GM18511 (cell line): ENCODE results near the gene RMDN3.

ENCODE experiments used
- ATAC-seq: cut with Tn5 transposase; IDR thresholded peaks from one replicate; pipeline ENCODE4 v1.9.1; 2021; ENCODE audit warnings: mild to moderate bottlenecking, moderate library complexity; ENCODE audit not compliant: unreplicated experiment

The RMDN3 gene

GRCh38 chr15:40695469-40695890, 59.6 kb downstream of the RMDN3 start:
- no peak for ATAC-seq

- ATAC-seq, result peak; percentile 89
Observed at GRCh38 chr15:40694688-40695468, 60.2 kb downstream of the RMDN3 start, which contains the start of gene RAD51. Gene RAD51 (plus strand): TSS chr15:40695174. CDS start chr15:40698759, 3,585 bp downstream.

GRCh38 chr15:40693904-40694687, 61.0 kb downstream of the RMDN3 start:
- no peak for ATAC-seq

- ATAC-seq, result no peak
Observed at GRCh38 chr15:40691737-40692136, 63.3 kb downstream of the RMDN3 start.

- ATAC-seq, result no peak
Observed at GRCh38 chr15:40688932-40689799, 65.9 kb downstream of the RMDN3 start.
